Effector memory CD8-positive, alpha-beta T cell (primary cell): ENCODE results near the gene FOXF2.
A peak's percentile ranks its signal among the peaks of the same experiment; 100 is the strongest.

ENCODE experiments used
- ATAC-seq: fragments of 150-1000 bp; cut with Tn5 transposase; replicated peaks from 2 replicates; pipeline ENCODE4 v1.10.0; 2021; ENCODE audit warnings: mild to moderate bottlenecking, moderate library complexity
- DNase-seq, 3 experiments: peaks; one replicate each; pipeline ENCODE4 v3.0.0; 2021
- H3K27ac Mint-ChIP-seq, 2 donors: one replicate each; pipeline ENCODE4 v1.8.0; 2022; ENCODE audit warnings: mild to moderate bottlenecking in 2 of 2, mixed read lengths in 2 of 2, moderate library complexity in 2 of 2
- H3K27me3 Mint-ChIP-seq, 2 donors: one replicate each; pipeline ENCODE4 v1.8.0; 2022; ENCODE audit warnings: mixed read lengths in 2 of 2
- H3K36me3 Mint-ChIP-seq: one replicate; pipeline ENCODE4 v1.8.0; 2022; ENCODE audit warnings: mild to moderate bottlenecking, moderate library complexity, mixed read lengths; ENCODE audit not compliant: insufficient read depth
- H3K4me1 Mint-ChIP-seq, 2 donors: one replicate each; pipeline ENCODE4 v1.8.0; 2022; ENCODE audit warnings: low read depth in 2 of 2, mixed read lengths in 2 of 2
- H3K4me3 Mint-ChIP-seq, 2 donors: one replicate each; pipeline ENCODE4 v1.8.0; 2022; ENCODE audit warnings: mild to moderate bottlenecking in 2 of 2, mixed read lengths in 2 of 2, moderate library complexity in 2 of 2
- H3K9me3 Mint-ChIP-seq, 2 donors: one replicate each; pipeline ENCODE4 v1.8.0; 2022; ENCODE audit warnings: mixed read lengths in 2 of 2

FOXF2 gene

DNA sequence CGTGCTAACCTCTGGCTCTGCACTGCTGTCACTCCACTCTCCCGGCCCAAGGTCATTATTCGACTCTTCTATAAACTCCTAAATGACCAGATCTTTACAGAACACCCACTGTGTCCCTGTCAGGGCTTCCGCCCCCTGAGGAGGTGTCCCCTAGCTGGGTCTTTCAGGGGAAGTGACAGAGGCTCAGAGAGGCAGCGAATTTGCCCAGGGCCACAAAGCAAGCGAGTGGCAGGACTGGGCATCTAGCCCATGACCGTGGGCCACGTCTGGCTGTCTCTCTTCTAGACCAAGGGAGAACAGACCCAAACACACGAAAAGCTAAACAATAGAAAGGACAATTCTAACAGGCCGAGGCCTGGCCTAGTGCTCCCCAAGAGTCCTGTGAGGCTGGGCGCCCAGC, 27.4 kb downstream of the FOXF2 start:
- Mint-ChIP-seq H3K9me3 (no peaks in the 10 kb centered on the region), H3K4me1 (no peaks in the 10 kb centered on the region), H3K4me3 (no peak overlapping the region), H3K36me3 (no peaks in the 10 kb centered on the region), H3K27me3 (peaks cover 16 to 30% of the 10 kb centered on the region in 2 donors), H3K27ac (no peak overlapping the region)
- ATAC-seq (no peak), DNase-seq (no peak)

- H3K27me3 Mint-ChIP-seq: peaks cover 9 to 35% of the 10 kb centered on the region in 2 donors
These were observed 28.3 kb downstream of the FOXF2 start for GRCh38 chr6:1417718-1418117.

GRCh38 chr6:1418471-1419191, 29.3 kb downstream of the FOXF2 start:
- H3K27ac Mint-ChIP-seq: no peak overlapping the region
- H3K4me1 Mint-ChIP-seq: no peaks in the 10 kb centered on the region
- H3K9me3 Mint-ChIP-seq: no peaks in the 10 kb centered on the region
- ATAC-seq (no peak), DNase-seq (no peak)
- no peak overlapping the region for H3K4me3 Mint-ChIP-seq
- H3K36me3 Mint-ChIP-seq: no peaks in the 10 kb centered on the region
- H3K27me3 Mint-ChIP-seq: peaks cover 12 to 40% of the 10 kb centered on the region in 2 donors

More at GRCh38 chr6:1417718-1418117, 28.3 kb downstream of the FOXF2 start:
- Mint-ChIP-seq H3K4me3 (no peak overlapping the region), H3K36me3 (no peaks in the 10 kb centered on the region), H3K27ac (no peak overlapping the region), H3K4me1 (no peaks in the 10 kb centered on the region), H3K9me3 (no peaks in the 10 kb centered on the region)
- no peak for DNase-seq
- ATAC-seq: no peak

DNA sequence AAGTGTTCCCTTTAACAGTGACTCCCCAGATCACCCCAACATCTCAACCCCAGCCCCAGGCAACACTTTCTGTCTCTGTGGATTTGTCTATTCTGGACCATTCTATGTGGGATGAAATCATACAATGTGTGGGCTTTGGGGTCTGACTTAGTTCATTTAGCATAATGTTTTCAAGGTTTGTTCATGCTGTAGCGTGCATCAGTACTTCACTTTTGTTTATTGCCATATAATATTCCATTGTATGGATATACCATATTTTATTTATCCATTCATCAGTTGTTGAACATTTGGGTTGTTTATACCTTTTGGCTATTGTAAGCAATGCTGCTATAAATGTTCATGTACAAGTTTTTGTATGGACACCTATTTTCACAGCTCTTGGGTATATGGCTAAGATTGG, 31.0 kb downstream of the FOXF2 start:
- DNase-seq (no peak), ATAC-seq (no peak)
- peaks cover 0 to 4% of the 10 kb centered on the region in 2 donors for H3K4me1 Mint-ChIP-seq
- H3K9me3 Mint-ChIP-seq: no peaks in the 10 kb centered on the region
- no peak overlapping the region for H3K27ac Mint-ChIP-seq
- no peak overlapping the region for H3K4me3 Mint-ChIP-seq
- peaks cover 27 to 48% of the 10 kb centered on the region in 2 donors for H3K27me3 Mint-ChIP-seq
- no peaks in the 10 kb centered on the region for H3K36me3 Mint-ChIP-seq

GRCh38 chr6:1422290-1422689, 32.9 kb downstream of the FOXF2 start:
- ATAC-seq: no peak

DNA sequence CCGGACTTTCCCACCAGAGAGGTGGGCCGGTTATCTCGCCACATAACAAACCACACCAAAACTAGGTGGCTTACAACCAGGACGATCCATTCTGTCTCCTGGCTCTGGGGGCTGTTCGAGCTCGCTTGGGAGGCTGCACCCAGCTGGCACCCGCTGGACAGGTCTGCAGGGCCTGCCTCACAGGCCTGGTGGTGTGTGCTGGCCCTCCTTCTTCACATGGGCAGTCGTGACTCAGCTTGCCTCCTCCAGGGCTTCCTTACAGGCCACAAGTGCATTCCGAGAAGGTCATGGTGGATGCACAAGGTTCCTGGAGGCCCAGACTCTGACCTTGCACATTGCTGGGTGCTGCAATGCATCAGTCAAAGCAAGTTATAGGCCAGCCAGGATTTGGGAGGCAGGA, 34.2 kb downstream of the FOXF2 start:
- Mint-ChIP-seq H3K36me3 (no peaks in the 10 kb centered on the region), H3K9me3 (no peaks in the 10 kb centered on the region), H3K27ac (no peak overlapping the region), H3K27me3 (peaks cover 44 to 53% of the 10 kb centered on the region in 2 donors), H3K4me1 (peaks cover 0 to 4% of the 10 kb centered on the region in 2 donors), H3K4me3 (no peak overlapping the region)
- DNase-seq (no peak), ATAC-seq (no peak)

More at GRCh38 chr6:1422290-1422689, 32.9 kb downstream of the FOXF2 start:
- H3K27me3 Mint-ChIP-seq: peaks cover 43 to 48% of the 10 kb centered on the region in 2 donors
- no peak for DNase-seq
- no peaks in the 10 kb centered on the region for H3K36me3 Mint-ChIP-seq
- no peak overlapping the region for H3K4me3 Mint-ChIP-seq
- peaks cover 0 to 4% of the 10 kb centered on the region in 2 donors for H3K4me1 Mint-ChIP-seq
- no peaks in the 10 kb centered on the region for H3K9me3 Mint-ChIP-seq
- no peak overlapping the region for H3K27ac Mint-ChIP-seq

DNA sequence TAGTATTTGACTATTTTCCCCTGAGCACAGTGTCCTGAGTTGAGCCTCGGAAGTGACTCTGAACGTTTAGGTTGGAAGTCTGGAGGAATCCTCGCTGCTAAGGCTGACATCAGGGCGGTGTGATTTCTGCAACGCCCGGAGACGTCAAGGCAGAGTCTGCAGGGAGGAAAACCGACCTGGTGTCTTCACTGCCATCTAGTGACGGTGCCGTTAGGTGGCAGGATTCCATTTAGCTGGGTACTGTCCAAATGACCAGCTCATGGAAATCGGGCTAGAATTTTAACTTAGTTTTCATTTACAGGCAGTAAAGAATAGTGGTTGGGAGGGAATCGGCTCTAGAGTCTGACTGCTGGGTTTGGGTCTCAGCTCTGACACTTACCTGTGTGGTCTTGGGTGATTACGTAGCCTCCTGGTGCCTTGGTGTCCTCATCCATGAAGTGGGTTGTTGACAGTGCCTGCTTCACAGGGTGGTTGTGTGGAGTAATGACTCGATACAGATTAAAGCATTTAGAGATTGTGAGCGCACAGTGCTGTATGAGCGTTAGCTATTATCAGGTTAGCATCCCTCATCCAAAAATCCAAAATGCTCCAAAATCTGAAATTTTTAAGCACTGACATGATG, 35.0 kb downstream of the FOXF2 start:
- no peak for DNase-seq
- H3K4me1 Mint-ChIP-seq: peaks cover 0 to 4% of the 10 kb centered on the region in 2 donors

GRCh38 chr6:1426416-1426815, 37.0 kb downstream of the FOXF2 start:
- no peak for DNase-seq
- no peak for ATAC-seq
- H3K27me3 Mint-ChIP-seq: peaks cover 39 to 53% of the 10 kb centered on the region in 2 donors
- H3K27ac Mint-ChIP-seq: no peak overlapping the region
- H3K9me3 Mint-ChIP-seq: no peaks in the 10 kb centered on the region
- no peaks in the 10 kb centered on the region for H3K36me3 Mint-ChIP-seq
- H3K4me1 Mint-ChIP-seq: peaks cover 0 to 4% of the 10 kb centered on the region in 2 donors
- no peak overlapping the region for H3K4me3 Mint-ChIP-seq

More for the DNA sequence above, 35.0 kb downstream of the FOXF2 start:
- Mint-ChIP-seq H3K9me3 (no peaks in the 10 kb centered on the region), H3K27ac (peak overlapping the region in 1 of 2 donors; percentile 38), H3K4me3 (no peak overlapping the region), H3K36me3 (no peaks in the 10 kb centered on the region), H3K27me3 (peaks cover 44 to 53% of the 10 kb centered on the region in 2 donors)
- ATAC-seq: no peak

GRCh38 chr6:1435806-1436205, 46.4 kb downstream of the FOXF2 start:
- peaks cover 57 to 60% of the 10 kb centered on the region in 2 donors for H3K27me3 Mint-ChIP-seq

DNA sequence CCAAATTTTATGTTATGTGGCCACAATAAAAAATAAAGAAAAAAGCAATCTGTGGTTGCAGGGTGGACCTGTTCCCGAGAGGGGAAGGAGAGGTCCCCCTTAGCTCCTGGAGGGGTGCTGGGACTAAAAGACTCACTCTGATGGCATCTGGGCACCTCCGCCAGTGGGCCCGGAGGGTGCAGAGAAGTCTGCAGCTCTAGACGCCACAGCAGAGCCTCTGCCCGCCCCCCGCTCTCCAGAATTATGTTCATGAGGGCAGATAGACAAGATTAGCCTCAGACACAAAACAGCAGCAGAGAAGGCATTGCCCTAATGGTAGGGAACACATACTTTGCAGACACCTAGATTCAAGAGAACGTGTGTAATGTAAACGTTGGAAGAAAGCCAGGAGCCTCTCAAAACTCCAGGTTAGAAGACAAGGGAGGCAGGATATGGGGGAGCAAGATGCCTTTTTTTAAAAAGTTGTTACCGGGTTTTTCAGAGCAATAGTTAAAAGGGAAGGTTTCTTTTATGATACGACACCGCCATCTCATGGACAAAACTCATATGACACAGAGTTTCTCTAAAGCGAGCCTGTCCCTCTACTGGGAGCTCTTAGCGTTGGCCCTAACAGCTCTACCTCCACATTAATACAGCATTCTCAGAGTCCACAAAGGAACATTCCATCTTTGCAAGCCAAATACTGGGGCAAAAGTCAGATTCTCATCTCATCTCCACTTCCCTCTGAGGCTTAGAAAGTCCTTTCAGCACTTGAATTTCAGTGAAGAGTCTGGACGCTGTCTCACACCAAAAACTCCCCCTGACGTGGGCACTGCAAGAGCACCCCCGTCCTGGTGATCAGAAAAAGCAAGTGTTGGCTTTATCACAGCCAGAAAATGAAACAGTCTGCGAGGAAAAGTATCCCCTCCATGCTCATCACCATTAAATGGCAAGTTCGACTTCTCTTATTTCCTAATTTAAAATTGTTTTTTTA, 47.2 kb downstream of the FOXF2 start:
- Mint-ChIP-seq H3K36me3 (no peaks in the 10 kb centered on the region), H3K4me3 (no peak overlapping the region), H3K27ac (no peak overlapping the region), H3K9me3 (no peaks in the 10 kb centered on the region), H3K4me1 (peaks cover 1 to 7% of the 10 kb centered on the region in 2 donors), H3K27me3 (peaks cover 53 to 60% of the 10 kb centered on the region in 2 donors)
- ATAC-seq: peak; percentile 79
- peak; percentile 48 to 72 (median 56) for DNase-seq

More at GRCh38 chr6:1435806-1436205, 46.4 kb downstream of the FOXF2 start:
- H3K27ac Mint-ChIP-seq: no peak overlapping the region
- DNase-seq (no peak), ATAC-seq (no peak)
- H3K4me3 Mint-ChIP-seq: no peak overlapping the region
- H3K4me1 Mint-ChIP-seq: peaks cover 1 to 7% of the 10 kb centered on the region in 2 donors
- H3K9me3 Mint-ChIP-seq: no peaks in the 10 kb centered on the region
- no peaks in the 10 kb centered on the region for H3K36me3 Mint-ChIP-seq

GRCh38 chr6:1437553-1438406, 48.4 kb downstream of the FOXF2 start:
- H3K27me3 Mint-ChIP-seq: peaks cover 53 to 60% of the 10 kb centered on the region in 2 donors
- ATAC-seq: no peak
- H3K4me3 Mint-ChIP-seq: no peak overlapping the region
- H3K4me1 Mint-ChIP-seq: peaks cover 1 to 7% of the 10 kb centered on the region in 2 donors
- no peaks in the 10 kb centered on the region for H3K9me3 Mint-ChIP-seq
- no peak for DNase-seq
- no peaks in the 10 kb centered on the region for H3K36me3 Mint-ChIP-seq
- H3K27ac Mint-ChIP-seq: peak overlapping the region in 1 of 2 donors; percentile 47

- Mint-ChIP-seq H3K9me3 (no peaks in the 10 kb centered on the region), H3K27me3 (peaks cover 47 to 53% of the 10 kb centered on the region in 2 donors), H3K4me3 (no peak overlapping the region), H3K36me3 (no peaks in the 10 kb centered on the region), H3K27ac (peak overlapping the region in 1 of 2 donors; percentile 47), H3K4me1 (peaks cover 1 to 7% of the 10 kb centered on the region in 2 donors)
- DNase-seq (no peak), ATAC-seq (no peak)
These were observed 49.1 kb downstream of the FOXF2 start for GRCh38 chr6:1438471-1438881.
